HEK293T (cell line): ENCODE data around the gene BCO2.

ENCODE experiments used
- CTCF ChIA-PET: fragments of 350-600 bp; formaldehyde crosslinking; extraction: SDS; loops from one replicate; lab custom pipeline; 2021; ENCODE audit warnings: antibody characterized with exemption, inconsistent platforms; lab: Yijun Ruan, JAX
- POLR2A ChIA-PET: fragments of 350-600 bp; formaldehyde crosslinking; extraction: SDS; loops from one replicate; lab custom pipeline; 2020; ENCODE audit warnings: antibody characterized with exemption, inconsistent platforms; lab: Yijun Ruan, JAX
- DNase-seq: peaks from one replicate; pipeline ENCODE4 v3.0.0; 2012; ENCODE audit warnings: mixed read lengths; ENCODE audit errors: extremely low spot score
- ARNT ChIP-seq: fragments of 450-650 bp; IDR thresholded peaks from 2 replicates; pipeline ENCODE4 v1.6.1; 2017; ENCODE audit warnings: mild to moderate bottlenecking
- BHLHE40 ChIP-seq: fragments of 450-650 bp; IDR thresholded peaks from 2 replicates; pipeline ENCODE4 v1.6.1; 2016; ENCODE audit warnings: mild to moderate bottlenecking, moderate library complexity, borderline replicate concordance
- CTBP1 ChIP-seq: fragments of 450-650 bp; IDR thresholded peaks from 2 replicates; pipeline ENCODE4 v1.6.1; 2016; ENCODE audit warnings: borderline replicate concordance
- FOXA1 ChIP-seq: fragments of 450-650 bp; IDR thresholded peaks from 2 replicates; pipeline ENCODE4 v1.6.1; 2016; ENCODE audit warnings: mild to moderate bottlenecking
- FOXK2 ChIP-seq: fragments of 450-650 bp; IDR thresholded peaks from 2 replicates; pipeline ENCODE4 v1.6.1; 2016; ENCODE audit warnings: mild to moderate bottlenecking
- FOXM1 ChIP-seq: fragments of 450-650 bp; IDR thresholded peaks from 2 replicates; pipeline ENCODE4 v1.6.1; 2017; ENCODE audit warnings: mild to moderate bottlenecking, borderline replicate concordance
- HDGF ChIP-seq: fragments of 450-650 bp; IDR thresholded peaks from 2 replicates; pipeline ENCODE4 v1.6.1; 2017; ENCODE audit warnings: antibody characterized with exemption, borderline replicate concordance
- L3MBTL2 ChIP-seq: fragments of 450-650 bp; conservative IDR thresholded peaks from 2 replicates; pipeline ENCODE4 v1.6.1; 2016; ENCODE audit warnings: mild to moderate bottlenecking
- LEF1 ChIP-seq: fragments of 450-650 bp; IDR thresholded peaks from 2 replicates; pipeline ENCODE4 v1.6.1; 2017; ENCODE audit warnings: mild to moderate bottlenecking, borderline replicate concordance
- NFRKB ChIP-seq: fragments of 450-650 bp; IDR thresholded peaks from 2 replicates; pipeline ENCODE4 v1.6.1; 2016; ENCODE audit warnings: mild to moderate bottlenecking, moderate library complexity
- SP1 ChIP-seq: fragments of 450-650 bp; IDR thresholded peaks from 2 replicates; pipeline ENCODE4 v1.6.1; 2017
- TARDBP ChIP-seq: fragments of 450-650 bp; IDR thresholded peaks from 2 replicates; pipeline ENCODE4 v1.6.1; 2016
- ZNF384 ChIP-seq: fragments of 450-650 bp; IDR thresholded peaks from 2 replicates; pipeline ENCODE4 v1.6.1; 2016
- TF ChIP-seq, protein P1 (sequence below): fragments of 450-650 bp; IDR thresholded peaks from 2 replicates; pipeline ENCODE4 v1.6.1; 2016

Gene BCO2

DNA sequence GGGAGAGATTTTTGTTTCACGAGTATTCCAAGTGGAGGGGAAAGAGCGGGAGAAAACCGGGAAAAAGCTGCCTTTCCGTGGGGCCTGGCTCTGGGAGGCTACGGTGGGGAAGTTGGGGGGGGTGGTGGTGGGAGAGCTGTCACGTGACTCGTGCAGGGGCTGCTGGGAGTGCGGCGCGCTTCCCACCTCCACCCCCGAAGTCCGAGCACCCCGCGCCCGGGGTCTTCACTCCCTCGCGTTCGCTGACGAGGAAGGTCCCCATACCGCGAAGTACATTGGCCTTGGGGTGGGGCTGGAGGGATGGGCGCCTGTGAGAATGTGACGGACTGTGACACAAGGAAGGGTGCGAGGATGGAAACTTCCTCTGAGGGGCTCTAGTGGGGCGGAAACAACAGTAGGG lies 8.2 kb upstream of the BCO2 start, which contains the start of gene TEX12:
Gene TEX12 (plus strand): TSS at position 228 of the 400 bp plus-strand sequence. CDS start 1,897 bp downstream, outside the sequence.
- ChIA-PET CTCF (interaction anchor here (0.6 kb wide), 1 partner anchor 153 kb away, joined by 3 read pairs; no protein-coding TSS in a partner anchor), POLR2A (no interaction called here)
- no peak for DNase-seq
- no peak for TF ChIP-seq BHLHE40
- TF ChIP-seq NFRKB = no peak
- no peak for TF ChIP-seq HDGF
- TF ChIP-seq ZNF384 = no peak
- TF ChIP-seq L3MBTL2 = no peak
- TF ChIP-seq CTBP1 = no peak
- TF ChIP-seq LEF1 = no peak
- TF ChIP-seq, protein P1, sequence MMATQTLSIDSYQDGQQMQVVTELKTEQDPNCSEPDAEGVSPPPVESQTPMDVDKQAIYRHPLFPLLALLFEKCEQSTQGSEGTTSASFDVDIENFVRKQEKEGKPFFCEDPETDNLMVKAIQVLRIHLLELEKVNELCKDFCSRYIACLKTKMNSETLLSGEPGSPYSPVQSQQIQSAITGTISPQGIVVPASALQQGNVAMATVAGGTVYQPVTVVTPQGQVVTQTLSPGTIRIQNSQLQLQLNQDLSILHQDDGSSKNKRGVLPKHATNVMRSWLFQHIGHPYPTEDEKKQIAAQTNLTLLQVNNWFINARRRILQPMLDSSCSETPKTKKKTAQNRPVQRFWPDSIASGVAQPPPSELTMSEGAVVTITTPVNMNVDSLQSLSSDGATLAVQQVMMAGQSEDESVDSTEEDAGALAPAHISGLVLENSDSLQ = no peak
- TF ChIP-seq FOXA1 = no peak

DNA sequence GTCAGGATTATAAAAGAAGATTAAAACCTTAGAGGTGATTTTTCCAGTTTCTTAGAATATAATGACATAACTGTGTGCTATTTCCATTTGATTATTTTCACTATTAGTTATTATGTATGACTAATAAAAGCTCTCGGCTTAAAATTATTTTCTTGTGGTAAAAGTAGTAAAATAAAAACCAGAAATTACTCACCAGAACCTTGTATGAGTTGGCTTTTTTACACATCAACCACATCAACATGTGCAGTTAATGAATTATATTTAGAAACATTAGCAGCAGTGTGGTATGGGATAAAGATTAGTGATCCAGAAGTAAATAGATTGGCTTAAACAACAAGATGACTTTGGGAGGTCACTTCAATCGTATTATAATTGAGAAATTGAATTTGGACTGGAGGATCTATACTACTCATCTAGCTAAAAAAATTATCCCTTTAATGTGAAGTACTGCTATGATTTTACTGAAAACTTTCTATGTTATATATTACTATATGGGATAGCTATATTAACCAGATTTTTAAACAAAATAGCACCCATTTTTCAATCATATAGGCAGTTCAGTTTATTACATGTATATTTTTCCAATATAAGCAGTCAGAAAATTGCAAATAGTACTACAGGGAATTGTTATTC lies 2.8 kb upstream of the BCO2 start:
- ChIA-PET POLR2A (no interaction called here), CTCF (no interaction called here)
- DNase-seq = no peak
- no peak for TF ChIP-seq L3MBTL2
- TF ChIP-seq NFRKB = no peak
- no peak for TF ChIP-seq FOXK2
- TF ChIP-seq TARDBP = no peak

DNA sequence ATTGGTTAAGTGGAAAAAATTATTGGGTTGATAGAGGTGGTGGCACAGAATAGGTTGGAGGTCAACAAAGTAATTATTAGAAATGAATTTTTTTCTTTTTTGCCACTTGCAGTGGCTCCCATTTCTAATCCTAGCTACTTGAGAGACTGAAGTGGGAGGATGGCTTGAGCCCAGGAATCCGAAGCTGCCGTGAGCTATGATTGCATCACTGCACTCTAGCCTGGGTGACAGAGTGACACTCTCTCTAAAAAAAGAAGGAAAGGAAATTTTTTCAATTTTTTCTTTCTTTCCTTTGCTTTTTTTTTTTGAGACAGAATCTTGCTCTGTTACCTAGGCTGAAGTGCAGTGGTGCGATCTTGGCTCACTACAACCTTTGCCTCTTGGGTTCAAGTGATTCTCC lies 2.2 kb upstream of the BCO2 start:
- ChIA-PET POLR2A (no interaction called here), CTCF (no interaction called here)
- DNase-seq = no peak
- no peak for TF ChIP-seq NFRKB

- TF ChIP-seq FOXM1 (no peak), SP1 (no peak)
- DNase-seq = peak; percentile 10
- ChIA-PET POLR2A (interaction anchor here (0.7 kb wide), 1 partner anchor 62 kb away, joined by 3 read pairs; no protein-coding TSS in a partner anchor), CTCF (interaction anchor here (0.6 to 1.7 kb wide), 12 partner anchors 10 to 1739 kb away, joined by 3 to 8 read pairs (median 3); no protein-coding TSS in a partner anchor)
Measured at GRCh38 chr11:112175599-112175952, 264 bp downstream of the BCO2 start.

DNA sequence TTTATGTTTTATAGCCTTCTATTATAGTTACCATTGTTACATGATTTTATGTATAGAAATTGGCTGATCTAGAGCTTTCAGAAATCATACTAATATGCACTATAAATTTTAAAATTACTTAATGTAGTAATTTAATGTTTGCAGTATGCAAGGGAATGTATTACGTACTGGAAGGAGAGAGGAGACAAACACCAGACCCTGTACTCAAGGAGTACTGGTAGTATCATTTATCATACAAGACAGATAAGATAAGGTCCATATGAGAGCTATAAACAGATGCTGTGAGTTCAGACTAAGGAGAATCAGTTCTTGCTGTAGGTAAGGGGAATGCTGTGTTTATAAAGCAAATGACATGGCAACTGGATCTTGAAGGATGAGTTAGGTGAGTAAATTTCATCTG lies 765 bp downstream of the BCO2 start:
- no peak for TF ChIP-seq FOXM1
- TF ChIP-seq CTBP1 = no peak
- no peak for TF ChIP-seq HDGF
- no peak for DNase-seq
- ChIA-PET POLR2A (no interaction called here), CTCF (interaction anchor here (1.0 to 1.7 kb wide), 3 partner anchors 19 to 63 kb away, joined by 6 to 8 read pairs (median 7); no protein-coding TSS in a partner anchor)

GRCh38 chr11:112177589-112177988 lies 2.3 kb downstream of the BCO2 start:
- TF ChIP-seq ZNF384 = no peak
- no peak for TF ChIP-seq FOXA1
- no peak for TF ChIP-seq NFRKB
- TF ChIP-seq HDGF = no peak
- TF ChIP-seq SP1 = no peak
- TF ChIP-seq FOXK2 = no peak
- POLR2A ChIA-PET = no interaction called here
- CTCF ChIA-PET = no interaction called here
- DNase-seq = no peak

DNA sequence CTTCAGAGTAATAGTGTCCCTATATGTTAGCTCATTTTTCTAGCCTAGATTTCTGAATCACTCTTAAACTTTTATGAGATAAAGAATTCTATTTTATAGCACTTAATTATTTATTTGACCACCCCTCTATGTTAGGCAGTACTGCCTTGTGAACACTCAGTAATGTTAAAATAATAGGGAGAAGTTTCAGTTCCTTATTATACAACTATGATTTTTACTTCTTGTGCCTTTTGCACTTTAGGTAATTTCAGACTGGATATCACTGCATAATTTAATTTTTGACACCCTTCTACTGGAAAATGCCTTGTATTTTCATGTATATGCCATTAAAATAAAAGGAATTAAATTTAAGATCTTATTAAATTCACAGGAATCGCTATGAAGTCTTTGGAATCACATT lies 3.1 kb downstream of the BCO2 start:
- CTCF ChIA-PET = no interaction called here
- POLR2A ChIA-PET = no interaction called here
- TF ChIP-seq SP1 (no peak), FOXA1 (no peak)
- DNase-seq = no peak

DNA sequence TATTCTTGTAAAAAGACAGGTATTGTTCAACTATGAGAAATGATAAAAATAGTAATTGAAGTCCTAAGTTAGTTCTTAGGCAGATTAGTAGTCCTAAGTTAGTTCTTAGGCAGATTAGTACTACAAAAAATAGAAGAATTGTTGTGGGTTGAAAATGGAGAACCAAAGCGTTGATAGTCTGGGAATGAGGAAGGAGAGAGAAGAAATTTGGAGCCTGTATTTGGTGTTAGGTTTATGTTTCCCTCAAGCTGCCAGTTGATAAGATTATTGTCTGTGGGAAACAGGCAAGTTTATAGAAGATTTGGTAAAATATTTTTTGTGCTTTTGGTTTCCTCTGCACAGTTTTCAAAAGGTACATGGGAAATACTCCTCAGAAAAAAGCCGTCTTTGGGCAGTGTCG lies 3.6 kb downstream of the BCO2 start:
- TF ChIP-seq HDGF (no peak), LEF1 (no peak), FOXA1 (no peak), FOXM1 (no peak), ARNT (no peak)
- CTCF ChIA-PET = no interaction called here
- POLR2A ChIA-PET = no interaction called here
- no peak for DNase-seq

DNA sequence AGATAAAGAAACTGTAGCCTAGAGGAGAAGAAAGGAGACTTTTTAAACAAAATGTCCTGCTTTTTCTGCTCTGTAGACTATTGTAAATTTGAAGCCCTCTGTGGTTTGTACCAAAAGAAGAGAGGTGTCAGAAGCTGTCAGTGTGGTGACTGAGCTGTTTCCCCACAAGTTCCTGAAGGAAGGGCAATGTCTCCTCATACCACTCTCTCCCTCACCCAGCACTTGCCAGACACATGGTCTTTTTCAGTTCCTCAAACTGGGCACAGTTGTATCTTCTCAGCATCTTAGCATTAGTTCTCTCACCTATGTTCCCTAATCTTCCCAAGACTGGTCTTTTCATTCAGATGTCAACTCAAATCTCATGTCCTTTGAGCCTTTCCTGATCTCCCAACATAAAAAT lies 4.3 kb downstream of the BCO2 start:
- no peak for DNase-seq
- POLR2A ChIA-PET = no interaction called here
- CTCF ChIA-PET = no interaction called here
- TF ChIP-seq, protein P1 = no peak
- no peak for TF ChIP-seq LEF1
- TF ChIP-seq HDGF = no peak
